Measurements from ENCODE around the gene SORBS1. TPM values are rescaled to one million over a fixed set of nuclear protein-coding genes. Genes with fewer than 3 reads are reported as not detected.

Gene SORBS1
- total RNA-seq, 2 experiments from 2014 or later = 0.13 to 0.70 TPM

DNA sequence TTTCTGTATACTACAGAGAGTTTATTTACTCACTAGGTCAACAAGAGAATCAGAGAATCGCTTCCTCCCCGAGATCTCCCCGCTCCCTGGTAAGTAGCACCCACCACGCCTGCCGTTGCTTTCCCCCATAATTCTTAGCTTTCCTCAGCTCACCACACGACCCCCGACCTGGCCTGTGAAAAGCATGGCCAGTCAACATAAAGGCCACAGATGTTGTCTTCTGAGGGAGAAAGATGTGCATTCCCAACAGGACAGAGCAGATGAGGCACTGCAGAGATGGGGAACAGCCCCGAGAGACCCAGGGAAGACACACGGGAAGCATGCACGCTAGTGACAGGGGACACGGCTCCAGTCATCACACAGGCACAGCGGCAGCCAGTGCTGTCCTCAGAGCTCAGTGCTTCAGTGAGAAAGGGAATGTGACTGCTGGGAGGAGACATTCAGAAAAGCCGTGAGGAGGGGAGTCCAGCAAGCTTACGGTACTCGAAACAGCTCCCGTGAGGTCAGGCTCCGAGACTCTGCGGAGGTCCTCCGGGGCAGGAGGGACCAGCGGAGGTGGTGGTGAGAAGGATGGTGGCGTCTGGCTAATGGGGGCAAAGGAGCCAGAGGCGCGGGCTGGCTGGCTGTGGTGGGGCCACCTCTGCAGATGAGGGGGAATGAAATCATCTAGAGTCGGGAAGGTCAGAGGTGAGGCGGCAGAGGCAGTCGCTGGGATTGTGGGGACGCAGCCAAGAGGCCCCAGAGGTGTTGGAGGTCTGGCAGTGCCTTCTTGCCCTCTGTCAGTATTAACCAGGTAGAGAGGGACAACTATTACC is 146.9 kb downstream of the SORBS1 start:
- Mint-ChIP-seq H3K4me3 (no peak overlapping the region), H3K9me3 (no peaks in the 10 kb centered on the region), H3K27ac (no peak overlapping the region), H3K27me3 (no peaks in the 10 kb centered on the region), H3K4me1 (ENCODE audit: low read depth) (no peaks in the 10 kb centered on the region), H3K36me3 (ENCODE audit: low read depth) (no peaks in the 10 kb centered on the region)
- no peak for DNase-seq
- no peak for ATAC-seq
- POLR2A ChIA-PET = interaction anchor here (0.5 kb wide), 1 partner anchor 41 kb away, joined by 3 read pairs; no protein-coding TSS in a partner anchor
- intact Hi-C loops (cut with micrococcal nuclease) = no loop called here
- CTCF ChIA-PET = interaction anchor here (1.0 kb wide), 1 partner anchor 18 kb away, joined by 5 read pairs; no protein-coding TSS in a partner anchor
- TF ChIP-seq CTCF (IDR thresholded peaks at IDR 0.05) = no peak

DNA sequence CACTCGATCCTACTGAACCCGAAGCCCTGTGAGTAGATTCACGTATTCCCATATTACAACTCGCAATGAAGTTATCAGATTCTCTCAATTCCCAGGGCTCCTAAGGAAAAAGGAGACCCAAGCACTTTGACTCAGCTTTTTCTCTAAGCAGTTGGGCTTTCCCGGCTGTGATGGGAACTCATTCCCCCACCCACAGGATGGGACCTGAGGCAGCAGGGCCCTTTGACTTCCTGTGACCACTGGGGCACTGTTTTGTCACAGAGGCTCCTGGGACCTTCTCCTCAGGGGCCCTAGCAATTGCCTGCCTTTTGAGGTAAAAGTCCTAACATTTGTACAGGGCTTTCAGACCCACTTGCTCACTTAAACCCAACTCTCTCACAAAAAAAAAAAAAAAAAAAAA is 147.6 kb downstream of the SORBS1 start:
- ChIA-PET POLR2A (interaction anchor here (0.5 kb wide), 1 partner anchor 41 kb away, joined by 3 read pairs; no protein-coding TSS in a partner anchor), CTCF (no interaction called here)
- Mint-ChIP-seq H3K27me3 (no peaks in the 10 kb centered on the region), H3K27ac (no peak overlapping the region), H3K9me3 (no peaks in the 10 kb centered on the region), H3K4me1 (ENCODE audit: low read depth) (no peaks in the 10 kb centered on the region), H3K36me3 (ENCODE audit: low read depth) (no peaks in the 10 kb centered on the region), H3K4me3 (no peak overlapping the region)
- intact Hi-C loops (cut with micrococcal nuclease) = no loop called here
- ATAC-seq = no peak
- DNase-seq = no peak
- no peak for TF ChIP-seq CTCF (IDR thresholded peaks at IDR 0.05)

GRCh38 chr10:95411635-95412034 is 149.5 kb downstream of the SORBS1 start:
- ChIA-PET POLR2A (no interaction called here), CTCF (interaction anchor here (1.5 to 1.6 kb wide), 2 partner anchors 19 to 37 kb away, joined by 7 read pairs; no protein-coding TSS in a partner anchor)
- DNase-seq (no peak), ATAC-seq (no peak)
- no peaks in the 10 kb centered on the region for H3K9me3 Mint-ChIP-seq
- no peaks in the 10 kb centered on the region for H3K4me1 Mint-ChIP-seq (ENCODE audit: low read depth)
- intact Hi-C loops (cut with micrococcal nuclease) = no loop called here
- H3K4me3 Mint-ChIP-seq = no peak overlapping the region
- H3K36me3 Mint-ChIP-seq (ENCODE audit: low read depth) = no peaks in the 10 kb centered on the region
- no peak for TF ChIP-seq CTCF (IDR thresholded peaks at IDR 0.05)
- H3K27me3 Mint-ChIP-seq = no peaks in the 10 kb centered on the region
- H3K27ac Mint-ChIP-seq = no peak overlapping the region

- intact Hi-C loops (cut with micrococcal nuclease) = no loop called here
- Mint-ChIP-seq H3K4me1 (ENCODE audit: low read depth) (no peaks in the 10 kb centered on the region), H3K4me3 (no peak overlapping the region), H3K27ac (no peak overlapping the region), H3K36me3 (ENCODE audit: low read depth) (no peaks in the 10 kb centered on the region), H3K27me3 (peaks cover 2% of the 10 kb centered on the region), H3K9me3 (no peaks in the 10 kb centered on the region)
- ATAC-seq (no peak), DNase-seq (no peak)
- TF ChIP-seq CTCF (IDR thresholded peaks at IDR 0.05) = no peak
- ChIA-PET CTCF (interaction anchor here (0.7 to 1.7 kb wide), 4 partner anchors 11 to 35 kb away, joined by 3 to 5 read pairs (median 4); no protein-coding TSS in a partner anchor), POLR2A (no interaction called here)
These were observed 151.9 kb downstream of the SORBS1 start for GRCh38 chr10:95408983-95409873.
